Left lung (tissue), 10 donors: ENCODE measurements around the gene FEV. TPM values are rescaled to one million over a fixed set of nuclear protein-coding genes. Genes with fewer than 3 reads are reported as not detected.

ENCODE experiments used
- ATAC-seq: fragments of 200-7000 bp; cut with Tn5 transposase; one replicate; pipeline ENCODE4 v1.9.1; 2020; ENCODE audit warnings: moderate library complexity
- DNase-seq, 4 donors: peaks; one replicate each; pipeline ENCODE4 v3.0.0-alpha.2; 2013 to 2020
- H3K27ac ChIP-seq, 2 donors: fragments of 200-600 bp; sonication (generic) in 1 of 2; one replicate each; pipeline versions ENCODE4 v1.5.0 to v1.8.0; 2020 to 2021
- H3K27me3 ChIP-seq, 2 donors: fragments of 200-600 bp; sonication (generic) in 1 of 2; one replicate each; pipeline versions ENCODE4 v1.5.0 to v1.8.0; 2020 to 2021
- H3K36me3 ChIP-seq, 2 donors: fragments of 200-600 bp; sonication (generic) in 1 of 2; one replicate each; pipeline versions ENCODE4 v1.5.0 to v1.8.0; 2020 to 2021
- H3K4me1 ChIP-seq, 2 donors: fragments of 200-600 bp; one replicate each; pipeline ENCODE4 v1.8.0; 2021
- H3K4me3 ChIP-seq, 2 donors: fragments of 200-600 bp; sonication (generic) in 1 of 2; one replicate each; pipeline versions ENCODE4 v1.5.0 to v1.8.0; 2020 to 2021; ENCODE audit warnings: mild to moderate bottlenecking in 1 of 2
- H3K9me3 ChIP-seq, 2 donors: fragments of 200-600 bp; sonication (generic) in 1 of 2; one replicate each; pipeline versions ENCODE4 v1.5.0 to v1.8.0; 2020 to 2021
- CTCF ChIP-seq, 2 donors: fragments of 200-600 bp; sonication (generic) in 1 of 2; IDR thresholded peaks; one replicate each; pipeline versions ENCODE4 v1.5.0 to v1.8.0; 2021; ENCODE audit warnings: antibody characterized with exemption in 2 of 2
- intact Hi-C, 2 donors: fragments of 100-400 bp; cut with DNase I; formaldehyde crosslinking; loops; one replicate each; pipeline versions ENCODE4 v1.11.2 to v1.14.2; 2022
- polyA plus RNA-seq, 6 donors: library from polyadenylated mRNA; unstranded; fragments of 120-200 nt; gene quantifications; one replicate each; pipeline ENCODE4 v1.2.1, GENCODE V29; 2013; ENCODE audit not compliant: insufficient read length in 6 of 6
- total RNA-seq, 2 donors: library from RNA; stranded (reverse); fragmentation: NEBNext Ultra II Directional; extraction: Animal tissue kit (Norgen Biotek cat#: 25700); gene quantifications; one replicate each; pipeline ENCODE4 v1.2.1, GENCODE V29; 2021
- donor health status: DM: no; HTN: yes; CAD: no.
- donor health status: DM: no; HTN: no; CAD: no.

The FEV gene
- total and polyA plus RNA-seq, 8 donors, result not detected

GRCh38 chr2:218984239-218985020 is 554 bp downstream of the FEV start:
- no peak for ATAC-seq
- intact Hi-C loops, result no loop called here
- no peak overlapping the region for H3K4me3 ChIP-seq
- no peaks in the 10 kb centered on the region for H3K36me3 ChIP-seq
- no peak for TF ChIP-seq CTCF (IDR thresholded peaks at IDR 0.05)
- peaks cover 14 to 46% of the 10 kb centered on the region in 2 donors for H3K4me1 ChIP-seq
- H3K27me3 ChIP-seq, result peaks cover 91 to 100% of the 10 kb centered on the region in 2 donors
- H3K27ac ChIP-seq, result no peak overlapping the region
- no peaks in the 10 kb centered on the region for H3K9me3 ChIP-seq
- DNase-seq, result no peak

GRCh38 chr2:218983934-218984238 is 1.1 kb downstream of the FEV start:
- no peaks in the 10 kb centered on the region for H3K36me3 ChIP-seq
- no peak for DNase-seq
- peaks cover 14 to 46% of the 10 kb centered on the region in 2 donors for H3K4me1 ChIP-seq
- H3K4me3 ChIP-seq, result no peak overlapping the region
- no peaks in the 10 kb centered on the region for H3K9me3 ChIP-seq
- no peak for TF ChIP-seq CTCF (IDR thresholded peaks at IDR 0.05)
- H3K27ac ChIP-seq, result no peak overlapping the region
- intact Hi-C loops, result no loop called here
- H3K27me3 ChIP-seq, result peaks cover 91 to 100% of the 10 kb centered on the region in 2 donors
- ATAC-seq, result no peak

GRCh38 chr2:218983263-218983933 is 1.6 kb downstream of the FEV start:
- Histone ChIP-seq H3K27me3 (peaks cover 89 to 100% of the 10 kb centered on the region in 2 donors), H3K9me3 (no peaks in the 10 kb centered on the region), H3K4me3 (no peak overlapping the region), H3K27ac (no peak overlapping the region), H3K4me1 (peaks cover 14 to 46% of the 10 kb centered on the region in 2 donors), H3K36me3 (no peaks in the 10 kb centered on the region)
- ATAC-seq, result no peak
- no peak for TF ChIP-seq CTCF (IDR thresholded peaks at IDR 0.05)
- no peak for DNase-seq
- intact Hi-C loops, result no loop called here

DNA sequence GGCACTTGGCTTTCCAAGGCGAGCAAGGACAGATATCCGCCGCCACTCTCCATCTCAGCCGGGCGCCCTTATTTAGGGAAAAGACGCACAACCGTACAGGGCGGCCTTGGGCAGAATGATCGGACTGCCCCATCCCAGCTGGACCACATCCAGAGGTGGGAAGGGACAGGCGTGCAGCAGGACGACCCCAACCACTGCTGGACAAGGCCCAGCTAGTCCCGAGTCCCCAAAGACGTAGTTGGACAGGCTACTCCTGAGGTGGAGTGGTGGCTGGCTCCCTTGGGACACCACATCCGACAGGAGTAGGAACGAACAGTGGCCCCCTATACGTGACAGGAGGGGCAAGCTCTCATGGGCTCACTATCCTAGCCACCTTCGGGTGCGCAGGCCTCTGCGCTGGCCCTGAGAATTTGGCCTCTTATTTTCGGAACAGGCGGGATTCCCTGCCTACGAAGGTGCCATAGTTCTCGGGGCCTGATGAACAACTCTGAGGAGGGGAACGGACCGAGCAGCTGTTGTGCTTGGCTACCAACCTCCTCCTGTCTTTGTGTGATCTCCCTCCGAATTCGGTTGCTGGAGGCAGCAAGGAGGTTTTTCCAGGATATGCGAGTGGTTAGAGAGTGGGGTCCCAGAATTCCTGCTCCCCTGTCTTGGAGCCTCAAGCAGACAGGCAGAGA is 2.3 kb downstream of the FEV start:
- H3K27ac ChIP-seq, result no peak overlapping the region
- H3K36me3 ChIP-seq, result no peaks in the 10 kb centered on the region
- no peak overlapping the region for H3K4me3 ChIP-seq
- no peak for ATAC-seq
- H3K27me3 ChIP-seq, result peaks cover 82 to 100% of the 10 kb centered on the region in 2 donors
- intact Hi-C loops, result no loop called here
- no peak for TF ChIP-seq CTCF (IDR thresholded peaks at IDR 0.05)
- DNase-seq, result no peak
- H3K4me1 ChIP-seq, result peaks cover 14 to 46% of the 10 kb centered on the region in 2 donors
- no peaks in the 10 kb centered on the region for H3K9me3 ChIP-seq
